Measurements from ENCODE around the gene LPP. TPM values are rescaled to one million over a fixed set of nuclear protein-coding genes. Genes with fewer than 3 reads are reported as not detected.

The LPP gene
- total and polyA plus RNA-seq, 2 of the 13 experiments (the other 11 are each of a cell fraction or from before 2014, with no cell fraction given) = 19.2 to 29.9 TPM

GRCh38 chr3:188839187-188839695 is 685.3 kb downstream of the LPP start (continued):
- TF ChIP-seq SATB2 (CRISPR knock-in tag; IDR thresholded peaks at IDR 0.05) (no peak), MIER3 (CRISPR knock-in tag; IDR thresholded peaks at IDR 0.05; ENCODE audit: borderline replicate concordance) (peak; percentile 96; the same call in 1 of the 2 replicates), EP300 (IDR thresholded peaks at IDR 0.05; ENCODE audit: low read depth in 2 of 2, low read length in 2 of 2) (peak; percentile 85 to 98), EP300 (CRISPR knock-in tag; IDR thresholded peaks at IDR 0.05; ENCODE audit: borderline replicate concordance) (peak; percentile 92), ZNF619 (CRISPR knock-in tag; IDR thresholded peaks at IDR 0.05) (no peak), DMAP1 (CRISPR knock-in tag; IDR thresholded peaks at IDR 0.05) (no peak), HDAC1 (CRISPR knock-in tag; IDR thresholded peaks at IDR 0.05) (peak; percentile 87), ZNF567 (CRISPR knock-in tag; IDR thresholded peaks at IDR 0.05; ENCODE audit: borderline replicate concordance) (no peak), ZNF383 (CRISPR knock-in tag; IDR thresholded peaks at IDR 0.05; ENCODE audit: borderline replicate concordance) (no peak), ZNF674 (CRISPR knock-in tag; IDR thresholded peaks at IDR 0.05; ENCODE audit: low read depth) (no peak), ZNF180 (CRISPR knock-in tag; IDR thresholded peaks at IDR 0.05; ENCODE audit: borderline replicate concordance, low read depth) (no peak), PRDM4 (CRISPR knock-in tag; IDR thresholded peaks at IDR 0.05; ENCODE audit: borderline replicate concordance) (no peak), ZIK1 (CRISPR knock-in tag; IDR thresholded peaks at IDR 0.05; ENCODE audit: borderline replicate concordance, low read depth) (no peak), ZNF770 (CRISPR knock-in tag; IDR thresholded peaks at IDR 0.05) (peak; percentile 73), ZNF432 (CRISPR knock-in tag; IDR thresholded peaks at IDR 0.05; ENCODE audit: borderline replicate concordance) (no peak), ZZZ3 (CRISPR knock-in tag; IDR thresholded peaks at IDR 0.05; ENCODE audit: borderline replicate concordance) (no peak), POLR2AphosphoS5 (IDR thresholded peaks at IDR 0.05; ENCODE audit: low read depth, low read length) (no peak), CREB3 (CRISPR knock-in tag; IDR thresholded peaks at IDR 0.05) (no peak), ARID2 (CRISPR knock-in tag; IDR thresholded peaks at IDR 0.05; ENCODE audit: borderline replicate concordance) (no peak), ZNF234 (CRISPR knock-in tag; conservative IDR thresholded peaks at IDR 0.05) (no peak), ZFP37 (CRISPR knock-in tag; IDR thresholded peaks at IDR 0.05; ENCODE audit: borderline replicate concordance) (no peak), GMEB1 (CRISPR knock-in tag; IDR thresholded peaks at IDR 0.05; ENCODE audit: borderline replicate concordance) (peak; percentile 61; the same call in 1 of the 2 replicates)
